ENCODE measurements around the gene TSKS.
"Not testable (repeated sequence)": the region's sequence is repeated elsewhere in the genome, so short reads cannot be mapped to it uniquely, and the experiment has no call there.

Gene TSKS

GRCh38 chr19:49766930-49767299, 3.8 kb upstream of the TSKS start, which contains the start of gene AP2A1:
TSS of gene AP2A1 (plus strand) at chr19:49767001. CDS start at chr19:49767134, 133 bp downstream.
- no peak for DNase-seq (ENCODE audit: low read depth in 1 of 2, low spot score in 1 of 2)

DNA sequence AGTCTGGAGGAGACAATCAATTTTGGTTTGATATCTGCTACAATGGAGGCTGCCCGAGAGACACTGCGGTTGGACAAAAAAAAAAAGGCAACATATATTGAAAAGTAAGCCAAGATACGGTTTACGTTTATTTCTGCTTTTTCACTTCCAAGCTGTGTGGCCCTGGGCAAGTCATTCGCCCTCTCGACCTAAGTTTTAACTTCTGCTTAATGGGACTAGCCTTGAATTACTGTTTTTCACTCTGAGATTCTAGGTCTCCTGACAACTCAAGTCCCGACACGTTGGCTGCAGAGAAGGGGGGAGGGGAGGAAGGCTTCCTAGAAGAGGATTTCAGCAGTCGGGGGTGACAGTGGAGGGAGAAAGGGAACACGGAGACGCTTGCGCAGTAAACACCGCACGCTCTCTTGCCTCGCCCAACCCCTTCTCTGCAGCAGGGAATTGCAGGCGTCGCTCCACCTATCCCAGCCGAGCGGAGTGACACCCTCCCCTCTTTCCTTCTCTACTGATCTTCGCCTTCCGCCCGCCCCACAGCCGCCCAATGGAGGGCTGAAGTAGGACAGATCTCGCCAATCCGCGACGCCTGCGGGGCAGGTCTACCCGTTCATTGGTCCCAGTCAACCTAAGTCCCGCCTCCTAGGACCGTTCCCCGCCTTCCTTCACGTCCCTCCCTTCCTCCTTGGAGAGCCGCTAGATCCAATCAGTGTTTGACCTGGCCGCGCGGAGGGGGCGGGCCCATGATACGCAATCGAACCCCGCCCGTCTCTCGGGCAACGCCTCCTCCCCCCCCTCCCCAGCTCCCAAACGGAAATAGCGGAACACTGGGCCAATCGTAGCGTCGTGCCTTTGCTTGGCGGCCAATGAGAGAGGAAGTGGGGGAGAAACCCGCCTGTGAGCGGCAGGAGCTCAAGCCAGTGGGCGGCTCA, 3.2 kb upstream of the TSKS start:
- DNase-seq (ENCODE audit: low read depth in 1 of 2, low spot score in 1 of 2), result peak; percentile 97 to 98

DNA sequence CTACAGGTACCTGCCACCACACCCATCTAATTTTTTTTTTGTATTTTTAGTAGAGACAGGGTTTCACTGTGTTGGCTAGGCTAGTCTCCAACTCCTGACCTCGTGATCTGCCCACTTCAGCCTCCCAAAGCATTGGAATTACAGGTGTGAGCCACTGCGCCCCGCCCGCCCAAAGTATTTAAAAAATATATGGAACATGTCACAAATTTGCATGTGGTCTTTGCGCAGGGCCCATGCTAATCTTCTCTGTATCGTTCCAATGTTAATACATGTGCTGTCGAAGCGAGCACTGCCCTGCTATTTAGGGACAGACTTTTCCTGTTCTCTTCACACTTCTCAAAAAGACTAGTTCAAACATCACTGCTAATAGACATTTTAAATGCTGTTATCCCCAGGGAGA, 1.2 kb upstream of the TSKS start:
- DNase-seq (ENCODE audit: low read depth in 1 of 2, low spot score in 1 of 2), result no peak

- DNase-seq (ENCODE audit: low read depth in 1 of 2, low spot score in 1 of 2), result no peak
These were observed 1.3 kb downstream of the TSKS start for GRCh38 chr19:49761625-49762311.

DNA sequence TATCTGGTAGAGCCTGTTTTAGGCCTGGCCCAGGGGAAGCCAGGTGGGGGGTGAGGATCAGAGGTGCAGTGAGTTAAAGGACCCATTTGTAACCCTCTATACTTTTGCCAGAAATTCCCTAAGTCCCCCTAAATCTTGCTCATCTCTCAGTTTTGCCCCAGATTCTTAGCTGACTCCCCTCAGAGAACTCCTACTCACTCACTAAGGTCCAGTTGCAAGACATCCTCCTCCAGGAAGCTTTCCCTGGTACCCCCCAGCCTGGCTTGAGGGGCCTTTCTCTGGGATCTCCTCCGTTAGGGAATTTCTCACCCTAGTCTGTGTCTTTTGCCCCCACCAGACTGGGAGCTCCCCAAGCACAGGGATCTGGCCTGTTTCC, 1.9 kb downstream of the TSKS start:
- no peak for DNase-seq (ENCODE audit: low read depth in 1 of 2, low spot score in 1 of 2)

- no peak for DNase-seq (ENCODE audit: low read depth in 1 of 2, low spot score in 1 of 2)
These were observed 4.8 kb downstream of the TSKS start for GRCh38 chr19:49758292-49758691.

DNA sequence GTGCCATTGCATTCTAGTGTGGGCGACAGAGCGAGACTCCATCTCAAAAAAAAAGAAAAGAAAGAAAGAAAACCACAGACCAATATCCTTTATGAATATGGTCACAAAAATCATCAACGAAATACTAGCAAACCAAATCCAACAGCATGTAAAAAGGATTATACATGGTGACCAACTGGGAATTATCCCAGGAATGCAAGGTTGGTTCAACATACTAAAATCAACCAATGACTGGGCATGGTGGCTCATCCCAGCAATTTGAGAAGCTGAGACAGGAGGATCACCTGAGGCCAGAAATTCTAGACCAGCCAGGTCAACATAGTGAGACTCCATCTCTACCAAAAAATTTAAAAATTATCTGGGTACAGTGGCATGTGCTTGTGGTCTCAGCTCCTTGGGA, 7.2 kb downstream of the TSKS start:
- DNase-seq (ENCODE audit: low read depth in 1 of 2, low spot score in 1 of 2), result no peak

DNA sequence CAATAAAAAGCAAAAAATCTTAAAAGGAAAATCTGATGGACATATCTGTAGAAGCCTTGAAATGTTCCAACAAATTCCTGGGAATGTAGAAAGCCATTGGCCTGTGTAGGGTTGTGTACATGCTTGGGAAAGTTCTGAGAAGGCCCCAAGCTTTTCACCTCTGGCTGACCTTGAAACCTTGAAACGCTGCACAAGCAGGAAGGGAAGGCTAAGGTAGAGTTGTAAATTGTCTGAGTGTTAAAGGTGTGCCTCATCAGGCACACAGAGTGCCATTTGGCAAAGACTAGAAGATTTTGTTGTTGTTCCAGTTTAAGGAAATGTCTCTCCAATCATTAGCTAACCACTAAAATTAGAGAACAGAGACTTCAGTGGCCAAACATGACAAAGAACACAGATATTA, 10.4 kb downstream of the TSKS start:
- DNase-seq (ENCODE audit: low read depth in 1 of 2, low spot score in 1 of 2), result no peak

DNA sequence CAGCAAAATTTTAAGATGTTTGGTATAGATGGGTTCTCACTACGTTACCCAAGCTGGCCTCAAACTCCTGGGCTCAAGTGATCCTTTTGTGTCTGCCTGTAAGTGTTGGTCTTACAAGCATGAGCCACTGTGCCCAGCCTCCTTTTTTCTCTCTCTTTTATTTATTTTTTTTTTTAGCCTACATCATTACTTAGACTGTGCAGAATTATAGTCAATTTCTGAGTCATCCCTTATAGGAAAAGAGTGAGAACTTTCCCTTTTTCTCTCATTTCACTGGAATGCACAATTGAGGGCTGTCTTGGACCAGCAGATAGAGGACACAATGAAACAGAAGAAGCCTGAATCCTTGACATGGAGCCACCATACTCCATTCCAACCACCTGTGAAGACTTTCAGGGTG, 13.3 kb downstream of the TSKS start:
- no peak for DNase-seq (ENCODE audit: low read depth in 1 of 2, low spot score in 1 of 2)

DNA sequence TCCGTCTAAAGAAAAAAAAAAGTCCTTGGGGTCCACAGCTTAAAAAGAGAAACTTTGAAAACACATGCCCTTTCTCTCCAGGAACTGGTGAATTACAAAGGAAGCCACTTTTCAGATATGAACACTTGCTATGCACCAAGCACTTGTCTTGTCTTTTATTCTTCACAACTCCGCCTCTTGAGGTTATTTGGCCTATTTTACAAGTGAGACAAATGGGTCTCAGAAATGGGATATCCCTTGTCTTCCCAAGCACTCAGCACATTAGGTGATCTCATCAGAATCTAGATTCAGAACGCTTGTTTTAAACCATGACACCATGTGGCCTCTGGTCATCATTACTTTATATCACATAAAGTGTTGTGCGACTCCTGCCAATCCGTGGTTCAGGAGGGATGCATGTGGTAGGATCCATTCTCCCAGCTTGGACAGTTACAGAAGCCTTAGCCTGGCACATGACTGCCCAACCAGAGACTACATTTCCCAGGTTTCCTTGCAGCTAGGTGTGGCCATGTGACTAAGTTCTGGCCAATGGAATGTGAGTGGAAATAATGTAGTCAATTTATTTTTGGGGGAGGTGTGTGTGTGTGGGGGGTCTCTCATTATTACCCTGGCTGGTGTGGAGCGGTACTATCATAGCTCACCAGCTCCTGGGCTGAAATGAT, 13.9 kb downstream of the TSKS start:
- no peak for DNase-seq (ENCODE audit: low read depth in 1 of 2, low spot score in 1 of 2)

DNA sequence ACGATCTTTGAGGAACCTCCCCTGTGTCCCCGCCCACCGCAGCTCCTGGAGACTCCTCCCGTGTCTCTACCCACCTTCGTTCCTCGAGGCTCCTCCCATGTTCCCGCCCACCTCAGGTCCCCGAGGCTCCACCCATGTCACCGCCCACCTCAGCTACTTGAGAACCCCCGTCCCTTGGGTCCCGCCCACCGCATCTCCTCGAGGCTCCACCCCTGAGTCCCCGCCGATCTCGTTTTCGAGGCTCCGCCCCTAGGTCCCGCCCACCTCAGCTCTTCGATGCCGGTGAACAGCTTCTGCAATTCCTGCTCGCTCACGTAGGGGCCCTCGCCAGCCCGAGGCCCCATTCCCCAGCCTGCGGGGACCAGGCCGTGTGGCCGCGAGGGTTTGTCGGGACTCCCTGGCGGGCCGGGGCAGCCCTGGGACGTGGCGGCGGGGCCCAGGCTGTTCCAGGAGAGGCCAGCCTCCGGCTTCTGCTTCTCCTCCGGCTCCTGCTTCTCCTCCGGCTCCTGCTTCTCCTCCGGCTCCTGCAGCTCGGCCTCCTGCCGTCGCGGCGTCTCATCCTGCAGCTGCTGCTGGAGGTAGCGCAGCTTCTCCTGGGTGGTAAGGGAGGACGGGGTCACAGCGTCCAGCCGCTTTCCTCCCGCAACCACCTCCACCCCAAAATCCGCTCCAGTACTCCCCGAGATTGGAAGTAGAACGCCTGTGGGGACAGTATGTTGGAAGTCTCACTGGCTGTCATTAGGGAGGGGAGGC, 16.7 kb downstream of the TSKS start:
- peak in 1 of 2 donors; percentile 24 for DNase-seq (ENCODE audit: low read depth in 1 of 2, low spot score in 1 of 2)

- DNase-seq (ENCODE audit: low read depth in 1 of 2, low spot score in 1 of 2), result no peak
These were observed 18.1 kb downstream of the TSKS start for GRCh38 chr19:49744946-49745381.

DNA sequence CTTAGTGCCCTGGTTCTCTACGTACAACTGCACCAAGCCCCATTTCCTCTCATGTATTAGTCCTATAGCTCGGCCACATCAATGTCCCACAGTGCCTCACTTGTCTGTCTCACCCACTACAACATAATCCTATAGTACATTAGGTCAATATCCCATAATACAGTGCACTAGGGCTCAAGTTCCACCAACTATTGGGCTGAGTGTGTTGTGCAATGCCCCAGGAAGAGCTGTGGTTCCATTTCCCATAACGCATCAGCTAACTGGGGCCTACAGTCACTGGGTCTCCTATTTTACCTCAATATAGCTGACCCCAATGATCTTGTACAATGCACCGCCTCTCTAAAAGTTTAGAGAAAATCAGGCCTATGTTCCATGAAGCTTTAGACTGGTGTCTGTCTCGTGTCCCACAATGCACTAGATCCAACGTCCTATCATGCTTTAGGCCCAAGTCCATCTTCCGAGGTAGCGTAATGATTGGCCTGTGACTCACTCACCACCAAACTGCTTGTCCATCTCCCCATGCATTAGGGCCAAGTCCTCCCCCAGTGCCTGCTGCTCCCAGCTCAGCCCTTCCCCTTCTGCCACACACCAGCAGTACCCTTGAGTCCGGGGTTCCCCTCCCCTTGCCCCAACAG, 21.8 kb downstream of the TSKS start:
- no peak for DNase-seq (ENCODE audit: low read depth in 1 of 2, low spot score in 1 of 2)

- no peak for DNase-seq (ENCODE audit: low read depth in 1 of 2, low spot score in 1 of 2)
These were observed 23.2 kb downstream of the TSKS start for GRCh38 chr19:49739933-49740332.

GRCh38 chr19:49739098-49739497, 24.0 kb downstream of the TSKS start:
- no peak for DNase-seq (ENCODE audit: low read depth in 1 of 2, low spot score in 1 of 2)

GRCh38 chr19:49738268-49738667, 24.8 kb downstream of the TSKS start:
- no peak for DNase-seq (ENCODE audit: low read depth in 1 of 2, low spot score in 1 of 2)

DNA sequence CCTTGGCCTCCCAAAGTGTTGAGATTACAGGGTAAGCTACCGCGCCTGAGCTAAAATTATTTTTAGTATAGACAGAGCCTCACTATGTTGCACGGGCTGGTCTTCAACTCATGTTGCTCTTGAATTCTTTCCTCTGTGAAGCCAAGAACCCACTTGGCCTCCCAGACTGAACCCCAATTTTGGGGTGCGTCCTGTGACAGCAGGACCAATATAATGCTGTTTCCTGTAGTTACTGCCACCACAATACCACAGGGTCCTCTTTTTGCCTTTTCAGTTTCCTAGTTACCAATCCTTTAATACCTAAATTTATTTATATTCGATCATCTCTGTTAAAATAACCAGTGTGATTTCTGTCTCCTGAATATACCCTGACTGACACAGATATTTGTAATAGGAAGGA, 32.9 kb downstream of the TSKS start:
- DNase-seq (ENCODE audit: low read depth in 1 of 2, low spot score in 1 of 2), result no peak

GRCh38 chr19:49727217-49728030, 35.7 kb downstream of the TSKS start:
- no peak for DNase-seq (ENCODE audit: low read depth in 1 of 2, low spot score in 1 of 2)

DNA sequence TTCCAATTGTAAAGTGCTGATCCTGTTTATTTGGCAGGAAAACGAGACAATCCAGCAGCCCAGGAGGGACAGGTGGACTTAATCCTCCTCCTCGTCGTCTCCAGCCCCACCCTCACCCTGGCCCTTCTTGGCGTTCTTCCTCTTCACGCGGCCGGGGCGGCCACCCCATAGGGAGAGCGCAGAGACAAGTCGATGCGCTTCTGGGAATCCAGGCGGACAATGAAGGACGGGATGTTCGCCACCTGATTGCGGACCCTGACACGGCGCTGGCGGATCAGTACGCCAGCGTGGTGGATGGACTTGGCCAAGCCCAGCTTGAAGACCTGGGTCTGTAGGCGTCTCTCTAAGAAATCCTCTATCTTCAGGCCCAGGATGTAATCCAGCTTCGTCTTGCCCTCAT, 43.7 kb downstream of the TSKS start:
- DNase-seq (ENCODE audit: low read depth in 1 of 2, low spot score in 1 of 2), result not testable (repeated sequence)

DNA sequence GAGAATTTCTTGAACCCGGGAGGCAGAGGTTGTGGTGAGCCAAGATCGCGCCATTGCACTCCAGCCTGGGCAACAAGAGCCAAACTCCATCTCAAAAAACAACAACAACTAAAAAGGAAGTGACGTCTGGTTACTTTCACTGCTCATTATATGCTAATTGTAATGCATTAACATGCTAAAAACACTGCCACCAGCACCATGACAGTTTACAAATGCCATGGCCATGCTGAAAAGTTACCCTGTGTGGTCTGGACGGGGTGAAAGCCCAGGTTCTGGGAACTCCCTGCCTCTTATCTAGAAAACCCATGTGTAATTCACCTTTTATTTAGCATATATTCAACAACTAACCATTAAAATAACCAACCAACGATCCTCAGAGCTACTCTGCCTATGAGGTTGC, 44.1 kb downstream of the TSKS start:
- DNase-seq (ENCODE audit: low read depth in 1 of 2, low spot score in 1 of 2), result no peak
